T-helper 1 cell treated with Interleukin-12 subunit alpha and Interleukin-12 subunit beta and Interleukin-4 antibody, amounts not matched to agents 30 μg/mL and 1 μg/mL, for 36 hours (primary cell): Measurements from ENCODE around the gene CAMKK1.
A peak's percentile ranks its signal among the peaks of the same experiment; 100 is the strongest.
"Not testable (repeated sequence)": the region's sequence is repeated elsewhere in the genome, so short reads cannot be mapped to it uniquely, and the experiment has no call there.

Experiments
- H3K27ac Mint-ChIP-seq: one replicate; pipeline ENCODE4 v1.8.0; 2021; ENCODE audit warnings: mild to moderate bottlenecking, mixed read lengths
- H3K27me3 Mint-ChIP-seq: one replicate; pipeline ENCODE4 v1.8.0; 2021; ENCODE audit warnings: low read depth, mixed read lengths
- H3K36me3 Mint-ChIP-seq: one replicate; pipeline ENCODE4 v1.8.0; 2021; ENCODE audit warnings: low read depth, mixed read lengths
- H3K4me1 Mint-ChIP-seq: one replicate; pipeline ENCODE4 v1.8.0; 2021; ENCODE audit warnings: low read depth, mixed read lengths
- H3K4me3 Mint-ChIP-seq: one replicate; pipeline ENCODE4 v1.8.0; 2021; ENCODE audit warnings: mild to moderate bottlenecking, moderate library complexity, mixed read lengths
- H3K9me3 Mint-ChIP-seq: one replicate; pipeline ENCODE4 v1.8.0; 2021; ENCODE audit warnings: mixed read lengths

Gene CAMKK1

DNA sequence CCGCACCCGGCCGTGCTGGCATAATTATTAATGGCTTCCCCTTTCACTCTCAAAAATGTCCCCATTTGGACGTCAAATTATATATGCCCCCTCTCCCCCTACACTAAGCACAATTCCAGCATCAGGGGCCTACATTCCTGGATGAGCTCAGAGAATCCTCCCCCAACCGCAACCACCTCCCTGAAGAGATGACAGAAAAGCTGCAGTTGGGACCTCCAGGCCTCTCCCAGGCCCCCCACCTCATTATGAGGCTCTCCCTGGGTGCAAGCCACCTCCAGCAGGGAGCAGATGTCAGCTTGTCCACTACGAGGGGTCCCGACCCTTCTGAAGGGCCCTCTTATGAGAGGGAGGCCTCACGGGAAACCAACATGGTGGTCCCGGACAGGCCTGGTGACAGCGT is 28.3 kb downstream of the CAMKK1 start:
- Mint-ChIP-seq H3K4me1 (no peaks in the 10 kb centered on the region), H3K36me3 (no peaks in the 10 kb centered on the region), H3K27ac (no peak overlapping the region), H3K27me3 (no peaks in the 10 kb centered on the region), H3K9me3 (no peaks in the 10 kb centered on the region), H3K4me3 (no peak overlapping the region)

DNA sequence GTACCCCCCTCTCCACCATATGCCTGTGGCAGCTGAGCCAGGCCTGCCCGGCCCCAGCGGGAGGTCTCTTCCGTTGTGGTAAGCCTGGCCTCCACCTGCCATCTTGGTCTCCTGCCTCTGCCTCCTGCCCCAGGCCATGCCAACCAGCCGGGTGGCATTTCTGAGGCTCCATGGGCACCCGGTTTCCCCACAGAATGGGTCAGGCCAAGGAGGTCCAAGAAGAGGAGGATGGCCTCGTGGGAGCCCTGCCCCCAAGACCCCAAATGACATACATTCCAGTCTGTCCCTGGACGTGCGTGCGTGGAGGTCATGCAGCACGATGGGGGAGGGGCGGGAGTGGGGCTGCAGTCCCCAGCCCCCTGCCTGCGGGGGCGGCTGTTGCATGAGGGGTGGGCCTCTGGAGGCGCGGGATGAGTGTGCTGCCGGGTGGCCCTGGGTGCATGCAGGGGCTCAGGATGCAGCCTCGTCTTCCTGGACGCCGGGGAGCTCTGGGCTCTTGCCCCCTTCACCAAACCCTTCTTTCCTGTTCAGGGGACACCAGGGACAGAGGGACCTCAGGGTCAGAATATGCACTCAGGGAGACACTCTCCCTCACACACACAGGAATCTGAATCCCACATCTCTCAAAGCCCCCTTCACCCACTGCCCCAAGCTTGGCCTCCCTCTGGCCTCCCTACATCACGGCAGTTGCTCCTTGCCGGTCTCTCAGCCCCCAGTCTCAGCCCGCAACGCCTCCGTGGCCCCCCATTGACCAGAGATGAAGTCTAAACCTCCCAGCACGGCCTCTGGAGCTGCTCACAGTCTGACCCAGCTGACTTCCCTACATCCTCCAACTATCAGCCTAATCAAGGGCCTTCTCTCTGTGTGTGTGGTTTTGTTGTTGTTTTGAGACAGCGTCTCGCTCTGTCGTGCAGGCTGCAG is 30.8 kb downstream of the CAMKK1 start:
- no peaks in the 10 kb centered on the region for H3K36me3 Mint-ChIP-seq
- no peaks in the 10 kb centered on the region for H3K4me1 Mint-ChIP-seq
- H3K27ac Mint-ChIP-seq: no peak overlapping the region
- H3K4me3 Mint-ChIP-seq: no peak overlapping the region
- H3K27me3 Mint-ChIP-seq: no peaks in the 10 kb centered on the region
- H3K9me3 Mint-ChIP-seq: no peaks in the 10 kb centered on the region

DNA sequence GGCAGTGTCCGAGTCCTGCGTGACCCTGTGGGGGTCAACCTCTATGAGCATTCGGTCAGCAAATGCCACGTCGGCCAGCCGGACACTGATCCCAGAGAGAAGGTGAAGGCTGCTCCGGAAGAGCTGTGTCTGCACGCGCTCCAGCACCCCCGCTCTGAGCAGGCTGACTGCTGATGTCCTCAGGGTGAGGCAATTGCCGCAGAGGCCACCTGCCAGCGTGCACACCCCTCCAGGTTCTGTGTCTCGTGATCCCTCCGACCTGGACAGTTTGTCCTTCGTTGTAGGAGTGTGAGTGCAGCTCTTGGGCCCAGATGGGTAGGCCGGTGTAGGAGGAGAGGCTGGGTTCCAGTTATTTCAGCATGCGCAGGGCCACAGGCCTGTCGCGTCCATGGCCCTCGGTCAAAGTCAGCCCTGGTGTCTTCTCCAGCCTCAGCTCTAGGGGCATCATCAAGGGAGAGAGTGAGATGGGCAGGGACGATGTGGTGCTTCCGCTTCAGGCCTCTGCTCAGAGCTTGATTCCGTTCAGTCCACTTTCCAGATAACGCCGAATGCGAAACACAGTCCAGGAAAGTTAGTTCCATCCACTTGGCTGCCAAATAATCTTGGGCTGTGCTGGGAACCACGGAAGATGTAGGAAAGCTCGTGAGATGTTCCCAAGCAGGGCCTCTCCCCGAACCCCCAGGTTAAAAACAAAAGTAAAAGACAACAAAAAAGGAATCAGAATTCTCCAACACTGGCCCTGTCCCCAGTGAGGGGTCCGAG is 31.7 kb downstream of the CAMKK1 start:
- no peaks in the 10 kb centered on the region for H3K36me3 Mint-ChIP-seq
- H3K9me3 Mint-ChIP-seq: no peaks in the 10 kb centered on the region
- H3K27me3 Mint-ChIP-seq: no peaks in the 10 kb centered on the region
- no peak overlapping the region for H3K4me3 Mint-ChIP-seq
- no peak overlapping the region for H3K27ac Mint-ChIP-seq
- H3K4me1 Mint-ChIP-seq: no peaks in the 10 kb centered on the region

DNA sequence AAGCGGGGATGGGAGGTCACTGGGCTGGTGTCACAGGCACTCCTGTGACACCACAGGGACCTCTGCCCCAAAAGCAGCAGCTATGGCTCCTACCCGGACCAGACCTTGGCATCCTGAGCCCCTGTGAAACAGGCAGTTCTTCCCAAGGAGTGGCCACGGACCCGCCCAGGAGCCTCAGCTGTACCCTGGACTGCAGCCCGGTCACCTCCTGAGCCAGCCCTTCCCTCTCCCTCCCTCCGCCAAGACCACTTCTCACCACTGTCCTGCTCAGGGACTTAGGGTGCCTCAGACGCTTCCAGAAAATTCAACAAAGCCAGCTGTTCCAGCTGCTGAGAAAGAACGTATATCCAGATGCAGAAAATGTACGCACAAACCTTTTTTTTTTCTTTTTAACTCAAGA is 32.9 kb downstream of the CAMKK1 start:
- Mint-ChIP-seq H3K9me3 (no peaks in the 10 kb centered on the region), H3K4me3 (no peak overlapping the region), H3K27ac (no peak overlapping the region), H3K4me1 (no peaks in the 10 kb centered on the region), H3K27me3 (no peaks in the 10 kb centered on the region), H3K36me3 (no peaks in the 10 kb centered on the region)

DNA sequence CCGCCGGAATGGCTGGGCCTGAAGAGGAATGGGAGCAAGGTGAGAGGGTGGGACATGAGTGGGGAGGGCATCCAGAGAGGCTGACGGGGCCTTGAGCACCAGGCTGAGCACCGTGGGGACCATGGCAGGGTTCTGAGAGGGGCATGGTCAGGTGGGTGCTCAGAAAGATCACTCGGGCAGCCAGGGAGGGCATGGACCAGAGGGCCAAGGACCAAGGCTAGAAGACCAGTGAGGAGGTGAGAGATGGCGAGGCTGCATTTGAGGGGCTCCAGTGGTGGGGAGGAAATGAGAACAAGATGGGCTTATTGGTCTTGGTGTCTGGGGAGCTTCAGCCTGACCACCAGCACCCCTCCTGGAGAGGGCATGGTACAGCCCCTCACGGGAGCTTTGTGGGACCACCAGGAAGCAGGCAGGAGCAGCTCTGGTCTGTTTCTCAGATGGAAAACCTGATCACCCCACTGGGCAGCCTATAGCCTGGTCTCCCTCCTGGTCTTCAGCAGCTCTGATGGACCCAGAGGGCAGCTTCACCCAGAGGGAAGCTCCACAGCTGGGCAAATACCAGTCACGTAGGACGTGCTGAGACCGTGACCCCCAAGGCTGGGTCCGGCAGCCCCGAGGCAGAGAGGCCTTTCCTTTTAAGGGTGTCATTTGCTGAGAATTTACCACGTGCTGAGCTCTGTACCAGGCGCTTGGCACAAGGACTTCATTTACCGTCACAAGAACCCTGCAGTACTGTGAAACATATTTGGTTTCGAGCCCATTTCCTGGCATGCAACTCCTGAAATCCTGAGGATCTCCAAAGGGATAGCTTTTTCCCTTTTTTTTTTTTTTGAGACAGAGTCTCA is 35.4 kb downstream of the CAMKK1 start:
- H3K27me3 Mint-ChIP-seq: no peaks in the 10 kb centered on the region
- H3K4me3 Mint-ChIP-seq: no peak overlapping the region
- no peaks in the 10 kb centered on the region for H3K9me3 Mint-ChIP-seq
- H3K27ac Mint-ChIP-seq: no peak overlapping the region
- H3K36me3 Mint-ChIP-seq: no peaks in the 10 kb centered on the region
- H3K4me1 Mint-ChIP-seq: no peaks in the 10 kb centered on the region

DNA sequence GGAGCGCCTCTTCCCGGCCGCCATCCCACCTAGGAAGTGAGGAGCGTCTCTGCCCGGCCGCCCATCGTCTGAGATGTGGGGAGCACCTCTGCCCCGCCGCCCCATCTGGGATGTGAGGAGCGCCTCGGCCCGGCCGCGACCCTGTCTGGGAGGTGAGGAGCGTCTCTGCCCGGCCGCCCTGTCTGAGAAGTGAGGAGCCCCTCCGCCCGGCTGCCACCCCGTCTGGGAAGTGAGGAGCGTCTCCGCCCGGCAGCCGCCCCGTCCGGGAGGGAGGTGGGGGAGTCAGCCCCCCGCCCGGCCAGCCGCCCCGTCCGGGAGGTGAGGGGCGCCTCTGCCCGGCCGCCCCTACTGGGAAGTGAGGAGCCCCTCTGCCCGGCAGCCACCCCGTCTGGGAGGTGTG is 38.6 kb downstream of the CAMKK1 start:
- peaks cover 21% of the 10 kb centered on the region for H3K27me3 Mint-ChIP-seq
- H3K27ac Mint-ChIP-seq, H3K4me3 Mint-ChIP-seq, H3K36me3 Mint-ChIP-seq, H3K4me1 Mint-ChIP-seq, H3K9me3 Mint-ChIP-seq: not testable (repeated sequence)

DNA sequence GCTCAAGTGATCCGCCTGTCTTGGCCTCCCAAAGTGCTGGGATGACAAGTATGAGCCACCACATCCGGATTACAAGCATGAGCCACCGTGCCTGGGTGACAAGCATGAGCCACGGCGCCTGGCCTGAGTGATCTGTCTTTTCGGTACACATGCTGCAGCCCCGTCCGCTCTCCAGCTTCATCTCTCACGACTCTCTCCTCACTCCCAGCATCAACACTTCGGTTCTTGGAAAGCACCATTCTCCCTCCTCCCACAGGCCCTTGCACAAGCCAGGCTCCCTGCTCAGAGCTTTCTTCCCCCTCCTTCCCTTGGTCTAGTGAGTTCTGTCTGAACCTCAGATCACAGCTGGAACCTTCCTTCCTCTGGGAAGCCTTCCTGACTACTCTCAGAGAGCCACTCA is 40.3 kb downstream of the CAMKK1 start:
- H3K27me3 Mint-ChIP-seq: peaks cover 21% of the 10 kb centered on the region
- H3K4me3 Mint-ChIP-seq: no peak overlapping the region
- no peaks in the 10 kb centered on the region for H3K4me1 Mint-ChIP-seq
- no peak overlapping the region for H3K27ac Mint-ChIP-seq
- H3K36me3 Mint-ChIP-seq: no peaks in the 10 kb centered on the region
- H3K9me3 Mint-ChIP-seq: no peaks in the 10 kb centered on the region

DNA sequence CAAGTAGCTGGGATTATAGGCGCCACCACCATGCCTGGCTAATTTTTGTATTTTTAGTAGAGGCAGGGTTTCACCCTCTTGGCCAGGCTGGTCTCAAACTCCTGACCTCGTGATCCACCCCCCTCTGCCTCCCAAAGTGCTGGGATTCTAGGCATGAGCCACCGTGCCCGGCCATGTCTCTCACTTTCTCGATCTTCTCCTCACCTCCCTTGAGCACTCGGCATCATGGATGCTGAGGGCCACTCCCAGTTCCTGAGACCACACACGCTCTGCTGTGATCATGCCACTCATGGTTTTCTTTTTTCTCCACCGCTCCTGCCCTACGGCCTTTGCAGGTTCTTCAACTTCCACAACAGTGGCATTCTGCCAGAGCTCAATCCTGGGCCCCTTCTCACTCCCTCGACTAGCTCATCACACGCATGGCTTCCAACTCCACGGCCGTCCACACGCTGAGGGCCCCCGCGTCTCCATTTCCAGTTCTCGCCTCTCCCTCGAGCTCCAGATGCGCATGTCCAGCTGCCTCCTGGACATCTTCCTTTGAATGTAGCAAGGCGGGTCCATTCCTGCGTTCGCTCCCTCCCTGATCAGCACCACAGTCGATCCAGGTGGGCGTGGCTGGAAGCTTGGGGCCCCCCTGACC is 41.3 kb downstream of the CAMKK1 start:
- no peaks in the 10 kb centered on the region for H3K9me3 Mint-ChIP-seq
- H3K27ac Mint-ChIP-seq: no peak overlapping the region
- no peak overlapping the region for H3K4me3 Mint-ChIP-seq
- H3K4me1 Mint-ChIP-seq: no peaks in the 10 kb centered on the region
- H3K27me3 Mint-ChIP-seq: peaks cover 24% of the 10 kb centered on the region
- H3K36me3 Mint-ChIP-seq: no peaks in the 10 kb centered on the region

DNA sequence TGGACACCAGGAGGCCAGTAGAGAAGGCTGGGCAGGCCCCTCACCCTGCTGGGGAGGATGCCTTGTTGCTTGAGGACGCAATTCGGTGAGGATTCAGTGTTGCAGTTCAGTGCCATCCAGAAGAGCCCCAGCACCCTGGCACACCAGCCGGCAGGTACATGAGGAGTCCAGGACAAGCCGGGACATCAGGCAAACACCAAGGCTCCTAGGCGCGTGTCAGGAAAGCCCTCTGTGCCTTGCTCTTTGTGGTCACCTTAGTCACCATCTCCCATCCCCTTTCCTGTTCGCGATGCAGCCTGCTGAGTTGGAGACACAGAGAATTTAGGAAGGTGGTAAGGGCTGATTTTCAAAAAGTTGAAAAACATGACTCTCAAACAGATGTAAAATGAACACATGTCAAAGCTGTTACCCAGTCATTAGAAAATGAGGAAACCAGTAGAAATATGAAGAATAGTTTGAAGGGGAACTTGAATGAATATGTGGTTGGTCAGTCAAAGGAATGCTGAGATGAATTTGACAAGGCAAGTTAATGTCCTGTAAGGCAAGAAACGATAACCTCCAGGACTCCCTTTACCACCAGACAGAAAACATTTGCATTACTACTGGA is 44.5 kb downstream of the CAMKK1 start:
- peaks cover 7% of the 10 kb centered on the region for H3K36me3 Mint-ChIP-seq
- no peak overlapping the region for H3K27ac Mint-ChIP-seq
- no peaks in the 10 kb centered on the region for H3K9me3 Mint-ChIP-seq
- H3K4me1 Mint-ChIP-seq: peaks cover 17% of the 10 kb centered on the region
- H3K4me3 Mint-ChIP-seq: no peak overlapping the region
- H3K27me3 Mint-ChIP-seq: peaks cover 24% of the 10 kb centered on the region

DNA sequence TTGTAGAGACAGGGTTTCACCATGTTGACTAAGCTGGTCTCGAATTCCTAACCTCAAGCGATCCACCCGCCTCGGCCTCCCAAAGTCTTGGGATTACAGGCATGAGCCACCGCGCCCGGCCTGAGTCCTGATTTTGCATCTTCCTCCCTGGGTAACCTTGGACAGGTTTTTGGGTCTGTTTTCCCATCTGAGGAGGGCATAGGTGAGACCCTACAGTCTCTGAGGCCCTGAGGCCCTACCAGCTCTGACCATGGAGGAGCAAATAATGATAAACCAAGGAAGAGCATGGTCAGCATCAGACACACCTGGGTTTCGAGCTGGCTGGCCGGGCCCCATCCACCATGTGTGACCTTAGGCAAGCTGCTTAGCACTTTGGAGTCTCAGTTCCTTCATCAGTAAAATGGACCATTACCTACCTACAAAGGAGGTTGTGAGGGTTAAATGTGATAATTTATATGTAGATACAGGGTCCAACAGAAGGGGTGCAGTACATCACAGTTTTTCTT is 45.6 kb downstream of the CAMKK1 start:
- no peak overlapping the region for H3K4me3 Mint-ChIP-seq
- no peaks in the 10 kb centered on the region for H3K9me3 Mint-ChIP-seq
- peaks cover 24% of the 10 kb centered on the region for H3K27me3 Mint-ChIP-seq
- peaks cover 7% of the 10 kb centered on the region for H3K36me3 Mint-ChIP-seq
- peaks cover 17% of the 10 kb centered on the region for H3K4me1 Mint-ChIP-seq
- H3K27ac Mint-ChIP-seq: peak overlapping the region; percentile 59

DNA sequence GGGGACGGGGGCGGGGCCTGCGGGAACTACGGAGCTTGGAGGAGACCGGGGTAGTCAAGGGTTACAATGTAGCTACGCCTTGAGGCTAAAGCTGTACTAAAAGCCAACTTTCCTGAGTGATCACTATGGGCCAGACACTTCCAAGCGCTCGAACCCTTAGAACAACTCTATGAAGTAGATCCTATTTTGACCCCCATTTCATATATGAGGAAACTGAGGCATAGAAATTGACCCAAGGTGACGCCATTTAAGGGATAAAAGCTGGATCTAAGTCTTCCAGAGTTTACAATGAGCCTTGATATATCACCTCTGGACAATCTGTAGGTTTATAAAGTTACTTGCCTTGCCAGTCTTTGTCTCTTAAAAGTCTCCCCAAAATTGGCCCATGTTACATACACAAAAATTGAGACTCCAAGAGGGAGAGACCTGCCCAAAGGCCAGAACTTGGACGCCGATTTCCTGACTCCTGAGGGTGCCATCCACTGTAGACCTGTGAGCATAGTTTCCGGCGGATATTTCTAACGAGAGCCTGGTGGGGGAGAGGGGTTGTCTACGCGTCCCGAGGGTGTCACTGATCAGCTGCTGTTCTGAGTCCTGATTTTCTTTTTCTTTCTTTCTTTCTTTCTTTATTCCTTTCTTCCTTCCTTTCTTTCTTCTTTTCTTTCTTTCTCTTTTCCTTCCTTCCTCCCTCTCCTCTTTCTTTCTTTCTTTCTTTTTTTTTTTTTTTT is 46.3 kb downstream of the CAMKK1 start:
- Mint-ChIP-seq H3K4me3 (peak overlapping the region; percentile 92), H3K36me3 (peaks cover 7% of the 10 kb centered on the region), H3K4me1 (peaks cover 17% of the 10 kb centered on the region), H3K27me3 (peaks cover 17% of the 10 kb centered on the region), H3K27ac (peak overlapping the region; percentile 59), H3K9me3 (no peaks in the 10 kb centered on the region)

DNA sequence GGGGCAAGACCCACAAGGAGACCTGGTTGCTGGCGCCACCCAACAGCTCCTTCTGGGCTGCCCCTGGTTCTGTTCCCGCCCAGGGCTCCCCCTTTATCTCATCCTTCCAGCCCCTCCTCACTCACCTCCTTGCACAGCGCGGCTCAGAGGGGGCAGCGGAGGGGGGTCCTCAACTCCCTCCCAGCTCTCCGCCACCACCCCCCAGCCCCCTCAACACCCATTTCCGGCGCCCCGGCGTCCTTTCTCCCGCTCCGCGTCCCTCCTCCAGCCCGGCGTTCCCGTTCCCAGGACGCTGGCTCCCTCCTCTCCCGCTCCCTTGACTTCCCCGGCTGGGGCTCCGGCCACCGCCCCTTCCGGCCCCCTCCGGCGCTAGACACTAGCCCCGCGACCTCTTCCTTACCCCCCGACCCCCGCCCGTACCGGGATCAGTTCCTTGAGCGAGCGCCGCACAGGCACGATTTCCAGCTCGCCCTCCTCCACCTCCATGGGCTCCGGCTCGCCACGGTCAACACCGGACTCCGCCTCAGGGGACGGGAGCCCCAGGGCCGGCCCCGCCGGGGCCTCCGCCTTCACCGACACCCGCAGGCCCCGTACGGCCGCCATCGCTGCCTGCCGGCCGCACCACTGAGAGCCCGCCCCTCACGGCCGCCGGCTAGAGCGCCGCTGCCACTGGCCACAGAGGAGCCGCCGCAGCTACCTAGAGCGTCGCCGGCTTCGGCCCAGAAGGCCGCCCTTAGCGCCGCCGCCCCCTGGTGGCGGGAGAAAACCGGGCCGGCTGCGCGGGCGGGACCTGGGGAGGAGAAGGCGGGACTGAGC is 47.0 kb downstream of the CAMKK1 start, which contains the start of gene NCBP3:
TSS of gene NCBP3 (minus strand) at position 626 of the 816 bp plus-strand sequence. CDS start at position 603, 23 bp downstream.
- Mint-ChIP-seq H3K9me3 (no peaks in the 10 kb centered on the region), H3K4me1 (peaks cover 17% of the 10 kb centered on the region), H3K4me3 (peak within 1 kb of the TSS; percentile 92), H3K36me3 (peaks cover 13% of the 10 kb centered on the region), H3K27me3 (peaks cover 15% of the 10 kb centered on the region), H3K27ac (peak within 1 kb of the TSS; percentile 88)
